GM12892 (cell line): ENCODE results near the gene CCDC90B.
"Not testable (repeated sequence)": the region's sequence is repeated elsewhere in the genome, so short reads cannot be mapped to it uniquely, and the experiment has no call there.

Experiments used
- DNase-seq: peaks from one replicate; pipeline ENCODE4 v3.0.0; 2011; ENCODE audit not compliant: insufficient read length
- FAIRE-seq: peaks from 2 replicates; lab custom pipeline; 2011; peaks lifted over from hg19 to GRCh38; lab: Jason Lieb, UNC
- POLR2A ChIP-seq: IDR thresholded peaks from 2 replicates; pipeline ENCODE4 v1.6.1; 2011; ENCODE audit warnings: low read depth, low read length, control low read depth
- POLR2AphosphoS5 ChIP-seq: IDR thresholded peaks from 2 replicates; pipeline ENCODE4 v1.6.1; 2011; ENCODE audit warnings: low read depth, low read length, control low read depth
- TAF1 ChIP-seq: IDR thresholded peaks from 2 replicates; pipeline ENCODE4 v1.6.1; 2011; ENCODE audit warnings: low read depth, mild to moderate bottlenecking, control low read depth, low read length, borderline replicate concordance

CCDC90B gene

GRCh38 chr11:83310718-83311117 lies 24.6 kb upstream of the CCDC90B start:
- FAIRE-seq (no peak), DNase-seq (no peak)
- TF ChIP-seq POLR2AphosphoS5: no peak
- TF ChIP-seq TAF1: no peak
- TF ChIP-seq POLR2A: no peak

- not testable (repeated sequence) for DNase-seq, FAIRE-seq
Observed at GRCh38 chr11:83308536-83308935, 22.4 kb upstream of the CCDC90B start.

GRCh38 chr11:83306200-83307080 lies 20.3 kb upstream of the CCDC90B start:
- TF ChIP-seq TAF1 (no peak), POLR2A (no peak), POLR2AphosphoS5 (no peak)
- FAIRE-seq: no peak
- no peak for DNase-seq

GRCh38 chr11:83303316-83303715 lies 17.1 kb upstream of the CCDC90B start:
- DNase-seq (no peak), FAIRE-seq (no peak)
- TF ChIP-seq POLR2A: no peak
- no peak for TF ChIP-seq POLR2AphosphoS5
- no peak for TF ChIP-seq TAF1

GRCh38 chr11:83302151-83302550 lies 16.0 kb upstream of the CCDC90B start:
- no peak for DNase-seq
- no peak for FAIRE-seq
- TF ChIP-seq POLR2AphosphoS5 (no peak), POLR2A (no peak), TAF1 (no peak)

GRCh38 chr11:83299681-83300080 lies 13.5 kb upstream of the CCDC90B start:
- FAIRE-seq (no peak), DNase-seq (no peak)
- TF ChIP-seq TAF1: no peak
- TF ChIP-seq POLR2AphosphoS5: no peak
- TF ChIP-seq POLR2A: no peak

GRCh38 chr11:83294208-83294607 lies 8.0 kb upstream of the CCDC90B start:
- no peak for FAIRE-seq
- no peak for DNase-seq
- TF ChIP-seq POLR2AphosphoS5 (no peak), TAF1 (no peak)

GRCh38 chr11:83293457-83293774 lies 7.2 kb upstream of the CCDC90B start:
- no peak for DNase-seq
- no peak for FAIRE-seq
- TF ChIP-seq POLR2A: no peak

GRCh38 chr11:83292709-83293456 lies 6.7 kb upstream of the CCDC90B start:
- FAIRE-seq (peak; percentile 95), DNase-seq (no peak)

GRCh38 chr11:83287631-83288030 lies 1.5 kb upstream of the CCDC90B start:
- no peak for DNase-seq
- FAIRE-seq: peak; percentile 21
- TF ChIP-seq TAF1: no peak
- TF ChIP-seq POLR2A: no peak
- no peak for TF ChIP-seq POLR2AphosphoS5

More at GRCh38 chr11:83292709-83293456, 6.7 kb upstream of the CCDC90B start:
- TF ChIP-seq POLR2A (no peak), TAF1 (no peak)

GRCh38 chr11:83285151-83285770 lies 906 bp downstream of the CCDC90B start:
- FAIRE-seq: no peak
- no peak for DNase-seq
- TF ChIP-seq POLR2A (no peak), POLR2AphosphoS5 (no peak), TAF1 (no peak)

- no peak for DNase-seq
- no peak for TF ChIP-seq POLR2A
- TF ChIP-seq TAF1: no peak
- TF ChIP-seq POLR2AphosphoS5: no peak
- FAIRE-seq: peak; percentile 78
Observed at GRCh38 chr11:83284501-83285150, 1.5 kb downstream of the CCDC90B start.
